OCI-LY7 (cell line): ENCODE results near the gene VAPB. TPM values are rescaled to one million over a fixed set of nuclear protein-coding genes. Genes with fewer than 3 reads are reported as not detected.

Experiments
- BruUV-seq: library from RNA; stranded (reverse); fragments of 400-500 nt; replicated peaks from 2 replicates; lab custom pipeline; 2021; lab: Mats Ljungman, UMichigan
- CTCF ChIA-PET: fragments of 300-600 bp; sonication (Branson Sonifier 250); formaldehyde crosslinking; loops from one replicate; lab custom pipeline; 2022; ENCODE audit warnings: antibody characterized with exemption; ENCODE audit not compliant: unreplicated experiment; lab: Charles Lee
- POLR2A ChIA-PET: fragments of 300-600 bp; sonication (Branson Sonifier 250); formaldehyde crosslinking; loops from one replicate; lab custom pipeline; 2022; ENCODE audit warnings: antibody characterized with exemption; lab: Charles Lee
- DNase-seq: peaks from one replicate; pipeline ENCODE4 v3.0.0-alpha.2; 2015; ENCODE audit warnings: low spot score
- H2AFZ ChIP-seq: fragments of 200-600 bp; sonication (generic), shearing (Covaris generic); 2 replicates; pipeline ENCODE4 v1.6.1; 2014; ENCODE audit warnings: mild to moderate bottlenecking, antibody characterized with exemption, low read length, moderate library complexity
- H3K27ac ChIP-seq: fragments of 200-600 bp; sonication (generic); 2 replicates; pipeline ENCODE4 v1.5.1; 2014; ENCODE audit warnings: mixed run types, low read depth, mild to moderate bottlenecking, moderate library complexity, low read length, inconsistent platforms; ENCODE audit not compliant: poor library complexity, severe bottlenecking
- H3K36me3 ChIP-seq: fragments of 200-600 bp; sonication (generic); 2 replicates; pipeline ENCODE4 v1.6.1; 2014; ENCODE audit warnings: mild to moderate bottlenecking, antibody characterized with exemption, low read length, moderate library complexity, mixed read lengths; ENCODE audit not compliant: insufficient read depth
- H3K4me1 ChIP-seq: fragments of 200-600 bp; sonication (generic); 2 replicates; pipeline ENCODE4 v1.5.1; 2014; ENCODE audit warnings: mild to moderate bottlenecking, low read length; ENCODE audit not compliant: insufficient read depth, poor library complexity, severe bottlenecking
- H3K4me2 ChIP-seq: fragments of 200-600 bp; sonication (generic); 2 replicates; pipeline ENCODE4 v1.6.1; 2014; ENCODE audit warnings: mild to moderate bottlenecking, low read length
- H3K4me3 ChIP-seq: fragments of 200-600 bp; sonication (generic); 2 replicates; pipeline ENCODE4 v1.5.1; 2014; ENCODE audit warnings: mild to moderate bottlenecking, low read depth, low read length; ENCODE audit not compliant: poor library complexity, severe bottlenecking
- H3K79me2 ChIP-seq: fragments of 200-600 bp; sonication (generic); 2 replicates; pipeline ENCODE4 v1.6.1; 2016; ENCODE audit warnings: low read depth, mild to moderate bottlenecking, low read length, moderate library complexity, mixed read lengths; ENCODE audit not compliant: insufficient read depth
- H3K9me2 ChIP-seq: fragments of 200-600 bp; sonication (generic); 2 replicates; pipeline ENCODE4 v1.6.1; 2016; ENCODE audit warnings: mild to moderate bottlenecking, low read length, mixed read lengths; ENCODE audit not compliant: insufficient read depth
- H3K9me3 ChIP-seq: fragments of 200-600 bp; sonication (generic); 2 replicates; pipeline ENCODE4 v1.6.1; 2014; ENCODE audit warnings: mild to moderate bottlenecking, mixed run types, low read length, mixed read lengths
- H4K20me1 ChIP-seq: fragments of 200-600 bp; sonication (generic); 2 replicates; pipeline ENCODE4 v1.6.1; 2014; ENCODE audit warnings: mild to moderate bottlenecking, antibody characterized with exemption, low read length, moderate library complexity, mixed read lengths; ENCODE audit not compliant: insufficient read depth
- EZH2phosphoT487 ChIP-seq: fragments of 200-600 bp; sonication (generic); IDR thresholded peaks from 2 replicates; pipeline ENCODE4 v1.6.1; 2018; ENCODE audit warnings: low read depth, borderline replicate concordance, mild to moderate bottlenecking, mixed run types, antibody characterized with exemption, low read length, moderate library complexity, mixed read lengths
- intact Hi-C: fragments of 100-400 bp; cut with micrococcal nuclease; formaldehyde crosslinking; loops from one replicate; pipeline ENCODE4 v1.10.0; 2022; ENCODE audit not compliant: unreplicated experiment
- total RNA-seq, 2 experiments: library from RNA; depleted of rRNA in 1 of 2; stranded (reverse); fragments of >200 nt in 1 of 2; shearing (Covaris generic) in 1 of 2; gene quantifications; 2 replicates each; pipeline ENCODE4 v1.2.3, GENCODE V29; 2014 to 2022
- TF ChIP-seq, protein P1 (sequence below): fragments of 200-600 bp; sonication (generic); conservative IDR thresholded peaks from 2 replicates; pipeline ENCODE4 v1.5.1; 2014; ENCODE audit warnings: mild to moderate bottlenecking, antibody characterized with exemption, low read length, moderate library complexity, mixed read lengths

The VAPB gene
- total RNA-seq, 2 experiments from 2014 or later, result 13.3 to 43.2 TPM

GRCh38 chr20:58472273-58473018, 83.4 kb downstream of the VAPB start:
- Histone ChIP-seq H3K9me3 (no peaks in the 10 kb centered on the region), H3K4me1 (no peaks in the 10 kb centered on the region), H2AFZ (no peak overlapping the region), H3K36me3 (no peaks in the 10 kb centered on the region), H4K20me1 (no peaks in the 10 kb centered on the region), H3K4me2 (no peak overlapping the region), H3K9me2 (no peaks in the 10 kb centered on the region), H3K79me2 (no peaks in the 10 kb centered on the region), H3K27ac (no peak overlapping the region), H3K4me3 (no peak overlapping the region)
- TF ChIP-seq EZH2phosphoT487, result no peak
- TF ChIP-seq, protein P1, sequence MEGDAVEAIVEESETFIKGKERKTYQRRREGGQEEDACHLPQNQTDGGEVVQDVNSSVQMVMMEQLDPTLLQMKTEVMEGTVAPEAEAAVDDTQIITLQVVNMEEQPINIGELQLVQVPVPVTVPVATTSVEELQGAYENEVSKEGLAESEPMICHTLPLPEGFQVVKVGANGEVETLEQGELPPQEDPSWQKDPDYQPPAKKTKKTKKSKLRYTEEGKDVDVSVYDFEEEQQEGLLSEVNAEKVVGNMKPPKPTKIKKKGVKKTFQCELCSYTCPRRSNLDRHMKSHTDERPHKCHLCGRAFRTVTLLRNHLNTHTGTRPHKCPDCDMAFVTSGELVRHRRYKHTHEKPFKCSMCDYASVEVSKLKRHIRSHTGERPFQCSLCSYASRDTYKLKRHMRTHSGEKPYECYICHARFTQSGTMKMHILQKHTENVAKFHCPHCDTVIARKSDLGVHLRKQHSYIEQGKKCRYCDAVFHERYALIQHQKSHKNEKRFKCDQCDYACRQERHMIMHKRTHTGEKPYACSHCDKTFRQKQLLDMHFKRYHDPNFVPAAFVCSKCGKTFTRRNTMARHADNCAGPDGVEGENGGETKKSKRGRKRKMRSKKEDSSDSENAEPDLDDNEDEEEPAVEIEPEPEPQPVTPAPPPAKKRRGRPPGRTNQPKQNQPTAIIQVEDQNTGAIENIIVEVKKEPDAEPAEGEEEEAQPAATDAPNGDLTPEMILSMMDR, result no peak
- ChIA-PET CTCF (no interaction called here), POLR2A (interaction anchor here (0.6 kb wide), 1 partner anchor 223 kb away, joined by 3 read pairs; no protein-coding TSS in a partner anchor)
- no peak for DNase-seq
- BruUV-seq, result no TSS peak
- intact Hi-C loops, result no loop called here

DNA sequence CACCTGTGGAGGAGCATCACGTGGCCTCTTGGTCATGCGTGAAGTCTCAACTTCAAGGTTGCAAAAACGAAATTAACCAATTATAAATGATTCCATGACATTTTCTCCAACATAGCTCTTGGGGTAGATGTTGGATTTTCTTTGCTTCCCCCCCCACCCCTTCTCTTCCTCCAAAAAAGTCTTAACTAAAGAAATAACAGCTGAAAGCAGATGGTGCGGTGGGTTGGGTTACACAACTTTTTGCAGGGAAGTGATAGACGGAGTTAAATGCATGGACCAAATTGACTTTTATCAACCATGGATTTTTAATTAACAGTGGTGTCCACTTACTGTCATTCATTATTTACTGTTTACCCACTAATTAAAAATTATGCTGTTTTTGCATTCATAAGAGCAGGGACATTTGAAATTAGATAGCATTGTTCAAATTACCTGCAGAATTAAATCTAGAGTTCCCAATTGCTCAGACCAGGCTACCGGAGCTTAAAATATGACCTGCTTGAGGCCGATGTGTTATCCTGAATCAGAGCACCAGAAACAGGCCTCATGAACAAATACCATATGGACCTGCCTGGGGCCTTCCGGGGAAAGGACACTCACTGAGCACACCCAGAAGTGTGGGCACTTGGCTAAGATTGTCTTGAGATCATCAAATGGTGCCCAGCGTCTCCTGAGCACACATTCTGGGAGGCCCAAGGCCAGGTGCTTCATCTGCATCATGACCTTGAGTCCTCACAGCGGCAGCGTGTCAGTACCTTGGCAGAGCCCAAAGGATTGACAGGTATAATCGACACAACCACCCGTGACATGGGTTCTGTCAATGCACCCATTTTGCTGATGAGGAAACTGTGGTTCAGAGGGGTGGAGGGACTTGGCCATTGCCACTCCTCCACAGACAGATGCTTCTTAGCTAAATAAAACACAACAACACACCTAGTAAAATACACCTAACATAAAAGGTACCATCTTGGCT, 84.7 kb downstream of the VAPB start:
- Histone ChIP-seq H3K36me3 (no peaks in the 10 kb centered on the region), H3K4me1 (no peaks in the 10 kb centered on the region), H3K27ac (no peak overlapping the region), H3K9me2 (no peaks in the 10 kb centered on the region), H3K4me2 (no peak overlapping the region), H3K9me3 (no peaks in the 10 kb centered on the region), H3K79me2 (no peaks in the 10 kb centered on the region), H2AFZ (no peak overlapping the region), H3K4me3 (no peak overlapping the region), H4K20me1 (no peaks in the 10 kb centered on the region)
- BruUV-seq, result no TSS peak
- CTCF ChIA-PET, result no interaction called here
- intact Hi-C loops, result no loop called here
- DNase-seq, result peak; percentile 27
- POLR2A ChIA-PET, result interaction anchor here (0.6 to 0.7 kb wide), 2 partner anchors 19 to 20 kb away, joined by 3 to 6 read pairs; no protein-coding TSS in a partner anchor
- no peak for TF ChIP-seq EZH2phosphoT487
- TF ChIP-seq, protein P1, result no peak
